GM19351 (cell line): Measurements from ENCODE around the gene RABGAP1.

Experiments
- ATAC-seq: cut with Tn5 transposase; IDR thresholded peaks from one replicate; pipeline ENCODE4 v1.9.1; 2021; ENCODE audit warnings: mild to moderate bottlenecking, moderate library complexity; ENCODE audit not compliant: unreplicated experiment

Gene RABGAP1

GRCh38 chr9:123074628-123075027 is 133.8 kb downstream of the RABGAP1 start:
- no peak for ATAC-seq

- ATAC-seq = no peak
These were observed 139.6 kb downstream of the RABGAP1 start for GRCh38 chr9:123080444-123080843.

GRCh38 chr9:123081824-123082223 is 141.0 kb downstream of the RABGAP1 start:
- ATAC-seq = no peak

- no peak for ATAC-seq
These were observed 142.9 kb downstream of the RABGAP1 start for GRCh38 chr9:123083680-123084079.

GRCh38 chr9:123084256-123084655 is 143.4 kb downstream of the RABGAP1 start:
- ATAC-seq = no peak

- no peak for ATAC-seq
These were observed 145.1 kb downstream of the RABGAP1 start for GRCh38 chr9:123085916-123086315.

GRCh38 chr9:123087359-123087888 is 146.6 kb downstream of the RABGAP1 start:
- ATAC-seq = no peak

- ATAC-seq = no peak
These were observed 148.2 kb downstream of the RABGAP1 start for GRCh38 chr9:123089040-123089439.

GRCh38 chr9:123089790-123090189 is 149.0 kb downstream of the RABGAP1 start:
- ATAC-seq = no peak

- ATAC-seq = no peak
These were observed 149.5 kb downstream of the RABGAP1 start for GRCh38 chr9:123090198-123090896.

GRCh38 chr9:123090956-123091355 is 150.1 kb downstream of the RABGAP1 start:
- ATAC-seq = no peak

- no peak for ATAC-seq
These were observed 150.6 kb downstream of the RABGAP1 start for GRCh38 chr9:123091459-123091858.

GRCh38 chr9:123093141-123093540 is 152.3 kb downstream of the RABGAP1 start:
- ATAC-seq = no peak

- ATAC-seq = no peak
These were observed 156.2 kb downstream of the RABGAP1 start for GRCh38 chr9:123096987-123097386.

GRCh38 chr9:123097430-123098095 is 156.7 kb downstream of the RABGAP1 start:
- ATAC-seq = no peak

GRCh38 chr9:123098096-123098459 is 157.3 kb downstream of the RABGAP1 start:
- no peak for ATAC-seq

GRCh38 chr9:123099042-123099441 is 158.2 kb downstream of the RABGAP1 start:
- no peak for ATAC-seq

- ATAC-seq = no peak
These were observed 158.7 kb downstream of the RABGAP1 start for GRCh38 chr9:123099548-123099947.

GRCh38 chr9:123102375-123103113 is 161.7 kb downstream of the RABGAP1 start:
- no peak for ATAC-seq

- ATAC-seq = no peak
These were observed 164.0 kb downstream of the RABGAP1 start for GRCh38 chr9:123104807-123105206.

- no peak for ATAC-seq
These were observed 164.7 kb downstream of the RABGAP1 start for GRCh38 chr9:123105490-123105889.
